Central memory CD4-positive, alpha-beta T cell (primary cell): ENCODE measurements around the gene HCN1.
"Not testable (repeated sequence)": the region's sequence is repeated elsewhere in the genome, so short reads cannot be mapped to it uniquely, and the experiment has no call there.

Experiments used
- DNase-seq: peaks from one replicate; pipeline ENCODE4 v3.0.0; 2022

HCN1 gene

GRCh38 chr5:45609661-45610060, 86.5 kb downstream of the HCN1 start:
- no peak for DNase-seq

GRCh38 chr5:45604092-45604491, 92.1 kb downstream of the HCN1 start:
- no peak for DNase-seq

- DNase-seq, result no peak
These were observed 94.8 kb downstream of the HCN1 start for GRCh38 chr5:45601424-45601823.

- no peak for DNase-seq
These were observed 99.9 kb downstream of the HCN1 start for GRCh38 chr5:45596320-45596719.

GRCh38 chr5:45586001-45586400, 110.2 kb downstream of the HCN1 start:
- DNase-seq, result not testable (repeated sequence)

GRCh38 chr5:45578270-45578669, 117.9 kb downstream of the HCN1 start:
- DNase-seq, result no peak

- no peak for DNase-seq
These were observed 127.4 kb downstream of the HCN1 start for GRCh38 chr5:45568813-45569212.

GRCh38 chr5:45542421-45542820, 153.8 kb downstream of the HCN1 start:
- no peak for DNase-seq

GRCh38 chr5:45533663-45534062, 162.5 kb downstream of the HCN1 start:
- no peak for DNase-seq

GRCh38 chr5:45532826-45533624, 163.2 kb downstream of the HCN1 start:
- DNase-seq, result no peak

GRCh38 chr5:45521067-45521466, 175.1 kb downstream of the HCN1 start:
- DNase-seq, result no peak

- DNase-seq, result no peak
These were observed 183.7 kb downstream of the HCN1 start for GRCh38 chr5:45512521-45512920.

- no peak for DNase-seq
These were observed 186.8 kb downstream of the HCN1 start for GRCh38 chr5:45509371-45509770.

GRCh38 chr5:45508135-45508534, 188.0 kb downstream of the HCN1 start:
- no peak for DNase-seq

GRCh38 chr5:45507178-45507577, 189.0 kb downstream of the HCN1 start:
- DNase-seq, result no peak

- not testable (repeated sequence) for DNase-seq
These were observed 197.2 kb downstream of the HCN1 start for GRCh38 chr5:45499006-45499405.

- DNase-seq, result no peak
These were observed 204.8 kb downstream of the HCN1 start for GRCh38 chr5:45491368-45491767.

- no peak for DNase-seq
These were observed 211.4 kb downstream of the HCN1 start for GRCh38 chr5:45484781-45485180.

- no peak for DNase-seq
These were observed 242.1 kb downstream of the HCN1 start for GRCh38 chr5:45454114-45454513.

- DNase-seq, result not testable (repeated sequence)
These were observed 251.3 kb downstream of the HCN1 start for GRCh38 chr5:45444856-45445255.

- DNase-seq, result no peak
These were observed 255.7 kb downstream of the HCN1 start for GRCh38 chr5:45440466-45440865.

- no peak for DNase-seq
These were observed 258.4 kb downstream of the HCN1 start for GRCh38 chr5:45437752-45438151.

GRCh38 chr5:45417285-45417998, 278.7 kb downstream of the HCN1 start:
- no peak for DNase-seq
